Ishikawa (cell line): ENCODE results near the gene ACACA.

Experiments
- CEBPB ChIP-seq: IDR thresholded peaks from 2 replicates; pipeline ENCODE4 v1.6.1; 2012
- EP300 ChIP-seq: IDR thresholded peaks from 2 replicates; pipeline ENCODE4 v1.6.1; 2012; ENCODE audit warnings: borderline replicate concordance
- FOXM1 ChIP-seq: IDR thresholded peaks from 2 replicates; pipeline ENCODE4 v1.6.1; 2012; ENCODE audit warnings: low read depth, borderline replicate concordance
- MAX ChIP-seq: IDR thresholded peaks from 2 replicates; pipeline ENCODE4 v1.6.1; 2012
- NFIC ChIP-seq: IDR thresholded peaks from 2 replicates; pipeline ENCODE4 v1.6.1; 2012
- RAD21 ChIP-seq: IDR thresholded peaks from 2 replicates; pipeline ENCODE4 v1.6.1; 2012; ENCODE audit warnings: low read depth
- TAF1 ChIP-seq: IDR thresholded peaks from 2 replicates; pipeline ENCODE4 v1.6.1; 2012; ENCODE audit warnings: low read depth, mild to moderate bottlenecking
- TCF12 ChIP-seq: IDR thresholded peaks from 2 replicates; pipeline ENCODE4 v1.6.1; 2012; ENCODE audit warnings: low read depth
- USF1 ChIP-seq: IDR thresholded peaks from 2 replicates; pipeline ENCODE4 v1.6.1; 2012
- YY1 ChIP-seq: IDR thresholded peaks from 2 replicates; pipeline ENCODE4 v1.6.1; 2012; ENCODE audit warnings: low read depth
- ZBTB7A ChIP-seq: IDR thresholded peaks from 2 replicates; pipeline ENCODE4 v1.6.1; 2012; ENCODE audit warnings: low read depth

- TF ChIP-seq CEBPB = no peak
- TF ChIP-seq TCF12 = no peak
- TF ChIP-seq RAD21 = no peak
- no peak for TF ChIP-seq EP300
- TF ChIP-seq USF1 = no peak
- TF ChIP-seq NFIC = no peak
- no peak for TF ChIP-seq FOXM1
- TF ChIP-seq TAF1 = no peak
- no peak for TF ChIP-seq MAX
- TF ChIP-seq YY1 = no peak
- no peak for TF ChIP-seq ZBTB7A
Observed at GRCh38 chr17:37440424-37440823, 33.8 kb upstream of the ACACA start.
